Measurements from ENCODE around the gene GLE1.

- TF ChIP-seq CTCF (IDR thresholded peaks at IDR 0.05; ENCODE audit: low read depth, low read length) (no peak), EZH2phosphoT487 (IDR thresholded peaks at IDR 0.05; ENCODE audit: low read depth) (no peak)
These were observed 48.4 kb downstream of the GLE1 start for GRCh38 chr9:128552744-128553440.

Measured in OCI-LY3 (cell line).